ENCODE measurements around the gene NCLN.
A peak's percentile ranks its signal among the peaks of the same experiment; 100 is the strongest.
"Not testable (repeated sequence)": the region's sequence is repeated elsewhere in the genome, so short reads cannot be mapped to it uniquely, and the experiment has no call there.

Gene NCLN

GRCh38 chr19:3189702-3190469 lies 4.2 kb downstream of the NCLN start:
- DNase-seq: peak; percentile 76
- H3K27me3 ChIP-seq (ENCODE audit: insufficient read depth, low read depth, severe bottlenecking): no peaks in the 10 kb centered on the region

GRCh38 chr19:3190470-3190770 lies 4.7 kb downstream of the NCLN start:
- no peaks in the 10 kb centered on the region for H3K27me3 ChIP-seq (ENCODE audit: insufficient read depth, low read depth, severe bottlenecking)
- H3K36me3 ChIP-seq: peaks cover 19% of the 10 kb centered on the region
- TF ChIP-seq CTCF (IDR thresholded peaks at IDR 0.05; ENCODE audit: low read depth, low read length): no peak

More at GRCh38 chr19:3189702-3190469, 4.2 kb downstream of the NCLN start:
- Histone ChIP-seq H3K36me3 (peaks cover 19% of the 10 kb centered on the region), H3K27ac (no peak overlapping the region), H3K9me3 (ENCODE audit: severe bottlenecking) (no peaks in the 10 kb centered on the region), H3K4me3 (ENCODE audit: low read depth, low read length) (no peak overlapping the region)
- TF ChIP-seq CTCF (IDR thresholded peaks at IDR 0.05; ENCODE audit: low read depth, low read length): no peak

GRCh38 chr19:3190921-3191805 lies 5.4 kb downstream of the NCLN start:
- Histone ChIP-seq H3K27me3 (ENCODE audit: insufficient read depth, low read depth, severe bottlenecking) (no peaks in the 10 kb centered on the region), H3K4me3 (ENCODE audit: low read depth, low read length) (no peak overlapping the region), H3K9me3 (ENCODE audit: severe bottlenecking) (no peaks in the 10 kb centered on the region), H3K36me3 (peaks cover 21% of the 10 kb centered on the region), H3K27ac (no peak overlapping the region)
- no peak for DNase-seq
- TF ChIP-seq CTCF (IDR thresholded peaks at IDR 0.05; ENCODE audit: low read depth, low read length): no peak

More at GRCh38 chr19:3190470-3190770, 4.7 kb downstream of the NCLN start:
- no peaks in the 10 kb centered on the region for H3K9me3 ChIP-seq (ENCODE audit: severe bottlenecking)
- DNase-seq: no peak
- H3K4me3 ChIP-seq (ENCODE audit: low read depth, low read length): no peak overlapping the region
- H3K27ac ChIP-seq: no peak overlapping the region

- peaks cover 26% of the 10 kb centered on the region for H3K36me3 ChIP-seq
- H3K9me3 ChIP-seq (ENCODE audit: severe bottlenecking); H3K27ac ChIP-seq; H3K27me3 ChIP-seq (ENCODE audit: insufficient read depth, low read depth, severe bottlenecking); H3K4me3 ChIP-seq (ENCODE audit: low read depth, low read length); DNase-seq: not testable (repeated sequence)
Observed at GRCh38 chr19:3191806-3192104, 6.0 kb downstream of the NCLN start.

- no peak overlapping the region for H3K27ac ChIP-seq
Observed at GRCh38 chr19:3192228-3192635, 6.5 kb downstream of the NCLN start.

More at GRCh38 chr19:3192228-3192635, 6.5 kb downstream of the NCLN start:
- H3K9me3 ChIP-seq (ENCODE audit: severe bottlenecking): no peaks in the 10 kb centered on the region
- H3K4me3 ChIP-seq (ENCODE audit: low read depth, low read length): no peak overlapping the region
- peaks cover 27% of the 10 kb centered on the region for H3K36me3 ChIP-seq
- no peaks in the 10 kb centered on the region for H3K27me3 ChIP-seq (ENCODE audit: insufficient read depth, low read depth, severe bottlenecking)
- TF ChIP-seq CTCF (IDR thresholded peaks at IDR 0.05; ENCODE audit: low read depth, low read length): no peak
- no peak for DNase-seq
